ENCODE data around the gene ERC2.

ERC2 gene

DNA sequence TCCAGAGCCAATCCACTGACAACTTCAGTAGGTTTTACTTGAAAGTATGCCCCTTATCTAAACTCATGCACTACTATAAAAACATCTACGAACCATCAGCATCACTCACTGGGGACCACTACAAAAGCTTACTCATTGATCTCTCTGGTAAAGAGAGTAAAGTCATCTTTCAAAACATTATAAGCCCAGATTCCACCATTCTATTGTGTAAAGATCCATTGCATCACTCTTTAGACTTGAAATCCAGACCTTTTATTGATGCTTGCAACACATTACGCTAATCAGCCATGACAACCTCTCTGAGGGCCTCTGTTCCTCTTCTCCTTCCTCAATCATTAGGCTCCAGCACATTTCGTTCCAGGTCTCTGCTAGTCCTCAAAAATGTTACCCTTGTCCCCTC is 732.3 kb downstream of the ERC2 start:
- DNase-seq (ENCODE audit: insufficient read length, low spot score) (no peak), FAIRE-seq (no peak)

DNA sequence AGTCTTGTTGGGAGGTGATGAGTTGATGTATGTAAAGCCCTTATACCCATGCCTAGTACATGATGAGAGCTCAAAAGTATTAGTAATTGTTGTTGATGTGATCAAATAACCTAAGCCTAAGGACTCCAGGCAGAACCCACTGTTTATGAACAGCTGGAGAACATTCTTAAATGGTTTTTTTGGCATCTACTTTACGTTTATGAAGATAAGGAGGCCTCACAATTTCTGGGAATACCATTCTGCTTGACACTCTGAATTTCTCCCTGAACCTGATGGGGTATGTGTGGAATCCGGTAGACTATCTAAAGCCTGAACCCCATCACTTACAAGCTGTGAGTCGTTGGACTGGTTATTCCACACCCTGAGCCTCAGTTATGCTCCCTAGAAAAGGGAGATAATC is 736.5 kb downstream of the ERC2 start:
- no peak for FAIRE-seq

DNA sequence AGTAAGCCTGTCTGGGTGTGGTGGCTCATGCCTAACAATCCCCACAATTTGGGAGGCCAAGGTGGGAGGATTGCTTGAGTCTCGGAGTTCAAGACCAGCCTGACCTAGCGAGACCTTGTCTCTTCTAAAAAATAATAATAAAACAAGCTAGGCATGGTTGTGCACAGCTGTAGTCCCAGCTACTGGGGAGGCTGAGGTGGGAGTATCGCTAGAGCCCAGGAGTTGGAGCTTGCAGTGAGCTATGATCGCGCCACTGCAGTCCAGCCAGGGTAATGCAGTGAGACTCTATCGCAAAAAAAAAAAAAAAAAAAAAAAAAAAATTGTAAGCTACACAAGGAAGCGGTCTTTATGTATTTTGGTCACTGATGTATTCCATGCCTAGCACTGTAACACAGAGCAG is 738.7 kb downstream of the ERC2 start:
- FAIRE-seq (no peak), DNase-seq (ENCODE audit: insufficient read length, low spot score) (no peak)

More for the DNA sequence above, 736.5 kb downstream of the ERC2 start:
- DNase-seq (ENCODE audit: insufficient read length, low spot score), result no peak

DNA sequence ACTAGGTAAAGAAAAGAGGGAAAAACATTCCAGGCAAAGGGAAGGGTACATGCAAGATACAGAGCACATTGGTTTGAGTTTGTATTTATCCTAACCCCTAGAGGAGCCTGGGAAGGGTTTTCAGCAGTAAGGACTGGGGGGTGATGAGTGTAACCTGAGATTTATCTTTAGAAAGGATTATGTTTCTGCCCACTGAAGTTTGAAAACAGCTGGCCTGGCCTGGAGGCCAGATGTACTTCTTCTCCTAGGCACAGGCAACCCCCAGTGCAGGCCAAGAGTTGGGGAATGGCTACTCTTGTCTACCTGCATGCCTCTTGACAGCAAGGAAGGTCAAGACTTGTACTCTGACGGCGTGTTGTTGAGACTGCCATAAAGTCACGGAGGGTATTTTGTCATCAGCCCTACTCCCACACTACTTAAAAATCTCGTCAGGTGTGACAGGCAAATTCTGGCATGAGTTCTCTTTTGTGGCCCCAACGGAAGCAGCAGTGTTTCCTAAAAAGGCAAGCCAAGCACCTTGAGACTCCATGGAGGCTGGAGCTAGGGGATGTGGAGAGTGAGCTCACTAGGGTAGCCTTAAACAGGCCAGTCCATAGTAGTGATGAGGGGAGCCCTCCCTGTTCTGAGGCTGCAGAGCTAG is 739.7 kb downstream of the ERC2 start:
- DNase-seq (ENCODE audit: insufficient read length, low spot score) (no peak), FAIRE-seq (no peak)

DNA sequence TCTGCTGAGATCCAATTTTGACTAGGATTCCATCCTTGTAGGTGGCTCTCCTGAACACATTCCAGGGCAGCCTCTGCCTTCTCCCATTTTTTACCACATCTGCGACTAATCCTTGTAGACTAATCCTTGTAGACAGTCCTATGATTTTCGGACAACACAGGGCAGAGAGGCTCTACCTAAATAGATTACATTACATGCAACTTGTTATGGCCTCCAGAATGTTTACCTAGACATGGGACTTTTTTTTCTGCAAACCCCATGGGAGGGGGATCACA is 741.8 kb downstream of the ERC2 start:
- DNase-seq (ENCODE audit: insufficient read length, low spot score) (no peak), FAIRE-seq (no peak)

DNA sequence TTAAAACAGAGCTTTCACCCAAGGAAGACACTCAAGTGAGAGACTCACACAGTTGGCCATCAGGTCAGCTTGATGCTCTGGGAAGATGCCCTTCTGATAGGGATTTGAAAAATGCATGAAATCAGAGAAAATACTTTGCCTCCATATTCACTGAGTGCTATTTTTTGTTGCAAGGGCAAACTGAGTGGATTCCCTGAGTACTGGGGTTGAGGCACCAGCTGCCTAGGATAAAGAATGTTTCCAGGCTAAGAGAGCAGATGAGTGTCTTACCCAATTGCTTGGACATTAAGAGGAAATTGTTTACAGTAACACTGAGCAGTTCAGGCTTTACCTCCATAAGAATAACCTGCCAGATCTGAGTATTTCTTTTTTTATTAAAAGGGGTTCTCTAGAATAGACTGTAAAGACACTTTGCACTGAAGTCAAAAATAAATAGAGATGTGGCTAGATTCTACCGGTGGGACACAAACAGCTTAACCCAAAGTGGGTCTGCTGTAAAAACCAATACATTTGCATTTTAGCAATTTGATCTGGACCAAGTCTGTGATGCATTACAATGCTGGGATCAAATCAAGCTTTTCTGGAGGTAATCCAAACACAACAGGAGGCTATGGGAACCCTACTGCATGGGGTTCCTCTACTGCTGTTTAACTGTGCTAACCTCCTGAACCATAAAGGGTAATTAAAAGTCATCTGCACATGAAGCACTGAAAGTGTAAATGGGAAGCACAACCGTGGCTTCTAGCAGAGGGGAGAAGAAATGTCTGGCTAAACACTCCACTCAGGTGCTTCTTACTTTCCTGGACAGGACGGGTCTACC is 742.4 kb downstream of the ERC2 start:
- DNase-seq (ENCODE audit: insufficient read length, low spot score), result no peak

DNA sequence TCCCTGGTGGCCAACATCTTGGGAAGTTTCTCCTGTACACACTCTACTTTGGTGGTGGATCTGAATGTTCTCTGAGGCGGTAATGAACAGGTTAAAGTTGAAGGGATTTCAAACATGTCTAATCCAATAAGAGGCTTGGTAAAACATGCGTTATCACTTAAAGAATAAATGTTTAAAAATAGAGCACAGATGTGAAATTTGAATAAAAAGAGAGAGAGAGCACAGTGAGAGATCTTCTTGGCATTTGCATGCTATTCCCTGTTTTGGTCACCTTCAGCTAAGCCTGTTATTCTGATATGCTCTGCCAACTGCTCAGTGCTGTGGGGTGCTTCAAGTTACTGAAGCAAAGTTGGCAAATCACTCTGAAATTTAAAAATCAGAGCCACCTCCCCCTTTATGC is 743.4 kb downstream of the ERC2 start:
- DNase-seq (ENCODE audit: insufficient read length, low spot score), result no peak
- FAIRE-seq, result no peak

More for the DNA sequence above, 742.4 kb downstream of the ERC2 start:
- no peak for FAIRE-seq

DNA sequence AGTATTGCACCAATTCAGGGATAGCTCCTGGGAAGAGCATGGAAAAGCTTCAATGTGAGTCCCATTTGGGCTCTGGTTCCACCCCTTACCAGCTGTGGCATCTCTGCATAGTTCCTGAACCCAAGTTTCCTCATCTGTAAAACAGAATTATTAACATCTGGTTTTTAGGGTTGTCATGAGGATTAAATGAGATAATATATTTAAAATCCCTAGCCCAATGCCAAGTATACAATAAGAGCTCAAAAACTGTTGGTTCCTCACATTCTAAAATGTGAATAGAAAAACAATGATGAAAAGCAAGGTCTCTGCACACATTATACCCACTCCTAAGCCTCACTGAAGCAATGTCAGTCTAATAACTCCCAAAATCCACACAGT is 743.9 kb downstream of the ERC2 start:
- FAIRE-seq (no peak), DNase-seq (ENCODE audit: insufficient read length, low spot score) (no peak)

DNA sequence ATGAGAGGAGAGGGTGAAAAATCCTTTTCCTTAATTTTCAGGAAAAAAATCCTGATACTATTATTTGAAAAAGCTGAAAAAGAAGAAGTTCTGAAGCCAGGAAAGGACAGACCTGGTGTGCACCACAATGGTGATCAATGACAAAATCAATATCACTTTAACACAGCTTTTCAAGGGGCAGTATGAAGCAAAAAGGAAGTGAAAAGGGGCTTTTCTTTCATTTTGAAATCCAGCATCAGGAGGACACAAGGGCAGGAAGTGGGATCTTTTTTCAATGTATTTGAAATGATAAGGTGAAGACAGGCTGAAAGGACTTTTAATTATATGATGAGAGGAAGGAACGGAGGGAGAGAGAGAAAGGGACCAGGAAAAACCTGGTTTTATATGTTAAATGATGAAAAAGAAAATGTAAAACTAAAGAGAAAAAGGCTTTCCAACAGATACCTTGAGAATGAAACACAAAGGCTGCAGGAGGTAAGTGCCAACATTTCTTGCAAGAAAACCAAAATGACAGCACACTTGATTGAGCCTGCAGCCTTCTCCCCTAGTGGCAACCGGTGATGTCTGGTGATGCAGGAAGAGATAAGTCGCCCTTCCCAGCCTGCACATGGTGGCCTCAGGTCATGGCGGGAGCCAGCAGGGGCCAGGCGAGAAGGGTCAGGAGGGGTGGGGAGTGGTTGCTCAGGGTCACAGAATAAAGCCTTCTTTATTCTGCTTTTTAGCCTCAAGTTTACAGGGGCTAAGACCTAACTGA is 744.4 kb downstream of the ERC2 start:
- FAIRE-seq, result no peak
- no peak for DNase-seq (ENCODE audit: insufficient read length, low spot score)

DNA sequence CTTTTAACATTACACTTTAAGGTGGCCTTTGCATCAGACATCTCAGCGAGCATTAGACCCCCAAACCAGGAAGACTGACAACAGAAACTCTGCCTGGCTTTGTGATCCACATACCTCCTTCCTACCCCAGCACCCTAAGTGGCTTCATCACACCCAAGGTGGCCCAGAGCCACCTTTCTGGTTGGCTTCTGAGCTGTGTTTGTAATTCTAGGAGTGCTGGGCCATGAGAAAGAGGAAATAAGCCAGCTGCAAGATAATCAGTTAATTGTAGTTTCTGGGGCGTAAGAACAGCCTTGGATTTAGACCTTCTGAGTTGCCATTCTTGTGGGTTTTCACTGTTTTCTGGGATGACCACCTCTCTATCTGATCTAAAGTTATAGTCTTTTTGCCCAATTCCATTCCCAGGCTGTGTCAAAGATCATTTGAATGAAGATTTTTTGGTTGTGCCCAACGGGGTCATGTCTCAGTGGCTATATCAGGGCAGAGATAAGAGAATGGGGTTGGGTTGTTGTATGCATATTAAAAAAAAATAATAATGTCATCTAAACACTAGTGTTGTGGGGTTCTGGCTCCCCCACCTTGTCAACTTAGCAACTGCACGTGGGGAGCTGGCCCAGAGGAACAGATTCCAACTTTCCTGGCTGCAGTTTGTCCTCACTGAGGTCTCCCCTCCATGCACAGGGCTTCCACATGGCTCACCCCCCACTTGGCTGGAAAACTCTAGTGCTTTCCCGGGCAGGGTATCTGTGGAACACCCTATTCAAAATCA is 746.4 kb downstream of the ERC2 start:
- FAIRE-seq (no peak), DNase-seq (ENCODE audit: insufficient read length, low spot score) (peak; percentile 19)

DNA sequence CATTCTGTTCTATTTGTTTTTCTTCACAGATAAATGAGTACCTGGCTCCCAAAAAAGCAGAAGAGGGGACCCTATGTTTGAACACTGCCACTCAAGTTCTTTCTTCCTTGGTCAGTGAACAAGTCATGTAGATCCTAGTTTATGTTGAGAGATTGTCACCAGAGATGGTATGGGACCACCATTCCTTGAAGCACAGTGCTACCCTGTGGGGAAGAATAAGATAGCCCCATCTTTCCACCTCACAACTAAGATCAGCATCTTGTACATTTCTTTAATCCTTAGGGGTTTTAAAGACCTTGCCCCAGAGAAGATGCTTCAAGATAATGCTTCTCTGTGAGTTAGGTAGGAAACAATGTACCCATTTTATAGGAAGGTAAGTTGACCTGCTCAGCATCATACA is 747.7 kb downstream of the ERC2 start:
- DNase-seq (ENCODE audit: insufficient read length, low spot score) (peak; percentile 48), FAIRE-seq (no peak)

DNA sequence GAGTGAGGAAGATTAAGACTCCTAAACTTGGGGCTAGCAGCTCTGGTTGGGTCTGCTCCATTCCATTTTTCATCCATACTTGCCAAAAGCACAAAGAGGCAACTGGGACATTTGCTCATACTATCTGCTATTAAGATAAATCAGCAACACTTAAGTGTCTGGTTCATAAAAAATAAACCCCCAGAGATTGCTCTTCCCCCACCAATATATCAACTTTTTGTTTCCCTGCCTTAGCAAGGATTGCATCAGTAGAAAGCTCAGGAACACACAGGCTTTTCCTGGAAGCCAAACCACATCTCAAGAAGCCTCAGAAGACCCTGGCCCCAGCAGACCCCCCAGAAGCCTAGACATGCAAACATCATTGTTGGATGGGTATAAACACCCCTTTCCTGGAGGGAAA is 748.8 kb downstream of the ERC2 start:
- no peak for FAIRE-seq
- no peak for DNase-seq (ENCODE audit: insufficient read length, low spot score)

DNA sequence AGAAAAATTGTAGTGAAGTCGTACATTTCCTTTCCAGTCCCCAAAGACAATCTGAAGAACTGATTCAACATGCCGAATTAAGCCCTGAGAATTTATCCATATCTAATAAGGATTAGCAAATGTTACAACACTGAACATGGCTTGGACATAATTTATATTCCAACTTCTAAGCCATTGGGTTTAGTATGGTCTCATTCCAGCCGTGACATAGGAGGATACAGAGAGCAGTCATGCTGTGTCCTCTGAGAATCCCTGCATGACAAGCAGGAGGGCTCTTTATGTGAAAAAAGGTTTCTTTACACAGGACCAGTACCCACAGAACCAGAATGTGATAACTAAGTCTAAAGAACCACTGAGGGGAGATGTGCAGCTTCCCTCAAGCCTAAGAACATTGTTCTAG is 749.3 kb downstream of the ERC2 start:
- DNase-seq (ENCODE audit: insufficient read length, low spot score), result no peak
- FAIRE-seq, result no peak

DNA sequence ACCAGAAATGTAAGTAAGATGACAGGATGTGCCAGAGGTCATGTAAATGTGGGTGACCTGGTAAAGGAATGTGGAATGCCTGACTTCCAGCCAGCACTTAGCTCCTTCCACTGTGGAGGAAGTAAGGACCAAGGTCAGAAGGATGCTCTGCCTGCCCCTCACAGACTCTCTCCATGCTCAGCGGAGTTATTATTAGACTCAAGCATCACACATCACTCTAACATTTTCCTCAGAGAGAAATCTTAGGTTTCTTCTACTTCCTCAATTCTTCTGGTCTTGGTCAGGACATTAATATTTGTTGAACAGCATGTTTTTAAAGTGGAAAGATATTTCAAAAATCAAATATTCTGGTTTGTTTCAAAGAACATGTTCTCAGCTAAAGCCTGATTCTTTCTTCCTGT is 749.7 kb downstream of the ERC2 start:
- DNase-seq (ENCODE audit: insufficient read length, low spot score) (peak; percentile 25), FAIRE-seq (no peak)

DNA sequence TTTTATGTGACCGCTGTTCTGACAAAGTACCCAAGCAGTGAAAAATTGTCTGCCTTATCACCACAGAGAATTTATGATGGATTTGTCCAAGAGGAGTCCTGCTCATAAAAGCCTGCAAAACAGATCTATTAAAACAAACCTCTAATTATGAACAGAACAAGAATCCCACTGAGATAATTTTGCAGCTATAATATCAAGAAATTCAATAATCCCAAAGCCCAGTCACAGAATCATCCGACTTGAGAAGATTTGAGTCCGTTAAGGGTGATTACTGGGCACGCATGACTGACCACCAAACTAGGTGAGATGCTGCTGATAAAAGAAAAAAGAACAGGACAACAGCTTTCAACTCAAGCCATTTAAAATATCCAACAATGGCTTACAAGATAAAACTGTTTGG is 750.2 kb downstream of the ERC2 start:
- DNase-seq (ENCODE audit: insufficient read length, low spot score), result no peak
- FAIRE-seq, result peak; percentile 13

DNA sequence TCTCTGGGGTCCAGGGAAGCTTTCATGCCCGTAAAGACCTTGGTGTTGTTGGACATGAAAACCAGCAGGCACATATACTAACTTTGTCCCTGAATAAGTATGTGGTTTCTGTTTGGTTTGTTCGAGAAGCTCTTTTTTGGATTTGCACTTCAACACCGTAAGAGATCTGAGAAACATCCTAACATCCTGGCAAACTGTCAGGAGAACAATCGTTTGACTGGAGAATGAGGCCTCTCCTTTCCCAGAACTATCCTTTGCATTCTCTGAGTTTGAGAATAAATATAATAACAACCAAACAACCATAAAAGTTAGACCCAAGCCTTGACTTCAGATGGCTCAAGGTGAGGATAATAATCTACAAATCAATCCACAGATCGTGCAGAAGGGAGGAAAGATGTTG is 750.8 kb downstream of the ERC2 start:
- no peak for FAIRE-seq
- DNase-seq (ENCODE audit: insufficient read length, low spot score), result no peak

DNA sequence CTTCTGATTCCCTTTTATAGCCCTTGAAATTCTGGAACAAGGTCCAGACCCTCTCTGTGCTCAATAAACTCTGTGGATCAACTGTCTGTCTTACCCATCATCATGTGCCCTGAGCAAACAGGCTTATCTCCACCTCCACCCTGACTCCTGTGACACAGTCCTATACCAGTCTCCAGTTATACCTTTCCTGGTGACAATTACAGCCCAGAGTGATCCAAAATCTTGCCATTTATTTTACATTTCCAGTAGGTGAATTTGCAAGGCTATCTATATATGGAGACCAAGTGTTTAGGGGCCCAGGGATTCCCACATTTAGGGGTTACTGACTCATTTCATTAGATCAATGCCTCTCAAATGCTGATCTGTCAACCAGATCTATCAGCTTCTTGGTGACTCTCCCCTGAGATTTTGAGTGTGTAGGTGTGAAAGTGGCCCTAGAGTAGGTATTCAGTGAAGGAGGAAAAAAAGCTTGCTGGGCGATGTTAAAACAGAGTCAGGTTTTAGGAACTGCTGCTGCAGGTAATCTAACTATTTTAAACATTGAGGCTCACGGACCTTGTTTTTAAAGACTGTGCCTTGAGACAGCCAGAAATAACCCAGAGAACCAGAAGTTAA is 751.5 kb downstream of the ERC2 start:
- FAIRE-seq (no peak), DNase-seq (ENCODE audit: insufficient read length, low spot score) (no peak)

DNA sequence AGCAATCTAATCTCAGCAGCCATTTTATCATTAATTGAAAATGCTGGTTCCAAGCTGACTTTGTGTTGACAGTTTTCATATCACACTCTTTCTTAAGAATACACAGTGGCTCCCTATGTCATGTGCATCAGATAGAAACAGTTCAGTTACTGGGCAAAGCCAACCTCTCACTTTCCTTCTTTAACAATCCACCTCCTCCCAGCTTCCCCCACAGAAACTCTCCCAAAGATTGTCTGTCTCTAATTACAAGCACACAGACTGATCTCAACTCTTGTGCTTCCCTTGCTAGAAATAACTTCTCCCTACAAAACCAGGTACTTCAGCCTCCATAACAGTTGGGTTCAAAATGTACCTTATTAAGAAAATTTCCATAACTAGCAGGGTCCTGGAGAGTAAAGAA is 752.2 kb downstream of the ERC2 start:
- FAIRE-seq, result no peak
- DNase-seq (ENCODE audit: insufficient read length, low spot score), result no peak

DNA sequence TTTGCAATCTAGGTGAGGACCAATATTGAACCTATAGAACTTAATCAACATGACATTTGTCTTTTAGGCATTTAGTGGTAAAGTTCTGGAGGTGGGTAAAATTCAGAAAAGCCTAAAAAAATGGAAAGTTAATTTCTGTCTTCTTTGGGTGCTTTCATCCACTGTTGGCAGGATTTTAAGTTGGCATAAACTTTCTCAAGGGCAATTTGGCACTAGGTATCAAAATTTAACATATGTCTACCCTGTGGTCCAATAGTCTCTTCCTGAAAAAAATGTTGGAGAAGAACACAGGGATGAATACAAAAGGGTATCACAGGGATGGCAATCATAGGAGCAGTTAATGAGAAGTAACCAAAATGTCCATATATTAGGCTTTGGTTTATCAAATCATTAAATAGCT is 754.2 kb downstream of the ERC2 start:
- DNase-seq (ENCODE audit: insufficient read length, low spot score), result no peak
- FAIRE-seq, result no peak

DNA sequence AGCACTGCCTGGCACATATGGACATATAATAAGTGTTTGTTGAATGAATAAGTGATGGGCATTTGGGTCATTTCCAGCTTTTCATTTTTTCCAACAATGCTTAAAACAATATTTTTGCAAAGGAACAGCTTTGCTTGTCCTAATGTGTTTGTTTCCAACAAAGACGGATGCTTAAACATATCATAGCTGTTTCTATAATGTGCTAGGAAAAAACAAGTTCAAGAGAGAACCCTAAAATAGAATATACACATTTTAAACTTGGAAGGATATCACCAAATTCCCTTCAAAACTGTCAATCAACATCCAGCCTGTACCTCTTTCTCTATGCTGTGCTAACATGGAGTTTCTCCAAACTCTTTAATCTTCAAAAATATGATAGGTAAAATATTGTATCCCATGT is 756.6 kb downstream of the ERC2 start:
- FAIRE-seq (no peak), DNase-seq (ENCODE audit: insufficient read length, low spot score) (no peak)
